ENCODE results near the gene PPARGC1A. TPM values are rescaled to one million over a fixed set of nuclear protein-coding genes. Genes with fewer than 3 reads are reported as not detected.
A peak's percentile ranks its signal among the peaks of the same experiment; 100 is the strongest.

The PPARGC1A gene
- polyA plus RNA-seq, 1 experiment = 0.73 TPM

DNA sequence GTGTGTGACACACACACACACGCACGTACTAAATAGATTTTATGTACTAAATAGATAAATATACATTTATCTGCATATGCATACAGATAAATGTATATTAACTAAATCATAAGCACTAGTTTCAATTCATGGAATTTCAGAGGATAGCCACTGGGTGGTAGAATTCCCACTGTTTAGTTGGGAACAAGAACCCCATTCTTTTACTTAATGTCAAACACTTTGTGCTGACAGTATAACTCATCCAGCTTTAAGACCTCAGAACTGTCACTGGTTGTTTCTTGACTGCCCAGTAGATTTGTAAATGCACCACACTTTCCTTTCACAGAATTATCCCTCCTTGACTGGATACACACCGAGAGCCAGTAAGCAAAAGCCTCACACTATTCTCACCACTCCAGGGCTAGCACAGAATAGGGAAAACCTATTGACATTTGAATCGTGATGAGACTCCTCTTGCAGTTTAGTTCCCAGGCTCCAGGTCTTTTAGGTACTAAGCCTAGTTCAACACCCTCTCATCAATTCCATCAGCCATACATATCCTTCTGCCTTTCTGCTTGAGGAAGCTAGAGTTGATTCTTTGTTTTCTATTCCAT lies 32.4 kb downstream of the PPARGC1A start:
- ChIA-PET POLR2A (interaction anchor here (1.8 kb wide), 1 partner anchor 33 kb away, joined by 6 read pairs; the partner anchor contains the start of gene PPARGC1A), CTCF (interaction anchor here (0.6 to 1.9 kb wide), 7 partner anchors 9 to 561 kb away, joined by 3 to 9 read pairs (median 4); no protein-coding TSS in a partner anchor)
- Histone ChIP-seq H3K4me3 (ENCODE audit: low read depth, low read length) (no peak overlapping the region), H3K9me3 (ENCODE audit: control insufficient read depth, insufficient read depth, low read length) (no peaks in the 10 kb centered on the region), H3K27ac (ENCODE audit: low read depth, low read length) (no peak overlapping the region), H3K27me3 (ENCODE audit: control insufficient read depth, insufficient read depth, low read length) (no peaks in the 10 kb centered on the region)
- TF ChIP-seq, protein P1, sequence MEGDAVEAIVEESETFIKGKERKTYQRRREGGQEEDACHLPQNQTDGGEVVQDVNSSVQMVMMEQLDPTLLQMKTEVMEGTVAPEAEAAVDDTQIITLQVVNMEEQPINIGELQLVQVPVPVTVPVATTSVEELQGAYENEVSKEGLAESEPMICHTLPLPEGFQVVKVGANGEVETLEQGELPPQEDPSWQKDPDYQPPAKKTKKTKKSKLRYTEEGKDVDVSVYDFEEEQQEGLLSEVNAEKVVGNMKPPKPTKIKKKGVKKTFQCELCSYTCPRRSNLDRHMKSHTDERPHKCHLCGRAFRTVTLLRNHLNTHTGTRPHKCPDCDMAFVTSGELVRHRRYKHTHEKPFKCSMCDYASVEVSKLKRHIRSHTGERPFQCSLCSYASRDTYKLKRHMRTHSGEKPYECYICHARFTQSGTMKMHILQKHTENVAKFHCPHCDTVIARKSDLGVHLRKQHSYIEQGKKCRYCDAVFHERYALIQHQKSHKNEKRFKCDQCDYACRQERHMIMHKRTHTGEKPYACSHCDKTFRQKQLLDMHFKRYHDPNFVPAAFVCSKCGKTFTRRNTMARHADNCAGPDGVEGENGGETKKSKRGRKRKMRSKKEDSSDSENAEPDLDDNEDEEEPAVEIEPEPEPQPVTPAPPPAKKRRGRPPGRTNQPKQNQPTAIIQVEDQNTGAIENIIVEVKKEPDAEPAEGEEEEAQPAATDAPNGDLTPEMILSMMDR (IDR thresholded peaks at IDR 0.05; ENCODE audit: low read depth, low read length) = peak; percentile 41
- no peak for DNase-seq (ENCODE audit: low read depth, low spot score)

- H3K4me3 ChIP-seq (ENCODE audit: low read depth, low read length) = no peak overlapping the region
- no peaks in the 10 kb centered on the region for H3K27me3 ChIP-seq (ENCODE audit: control insufficient read depth, insufficient read depth, low read length)
- POLR2A ChIA-PET = interaction anchor here (0.5 to 1.8 kb wide), 3 partner anchors 34 to 247 kb away, joined by 4 to 14 read pairs (median 6); partner anchors contain the start of gene PPARGC1A
- no peaks in the 10 kb centered on the region for H3K9me3 ChIP-seq (ENCODE audit: control insufficient read depth, insufficient read depth, low read length)
- CTCF ChIA-PET = interaction anchor here (0.6 to 1.9 kb wide), 3 partner anchors 18 to 562 kb away, joined by 3 to 9 read pairs (median 4); no protein-coding TSS in a partner anchor
- no peak overlapping the region for H3K27ac ChIP-seq (ENCODE audit: low read depth, low read length)
- TF ChIP-seq, protein P1 (IDR thresholded peaks at IDR 0.05; ENCODE audit: low read depth, low read length) = no peak
- no peak for DNase-seq (ENCODE audit: low read depth, low spot score)
Observed at GRCh38 chr4:23856630-23857029, 33.2 kb downstream of the PPARGC1A start.

DNA sequence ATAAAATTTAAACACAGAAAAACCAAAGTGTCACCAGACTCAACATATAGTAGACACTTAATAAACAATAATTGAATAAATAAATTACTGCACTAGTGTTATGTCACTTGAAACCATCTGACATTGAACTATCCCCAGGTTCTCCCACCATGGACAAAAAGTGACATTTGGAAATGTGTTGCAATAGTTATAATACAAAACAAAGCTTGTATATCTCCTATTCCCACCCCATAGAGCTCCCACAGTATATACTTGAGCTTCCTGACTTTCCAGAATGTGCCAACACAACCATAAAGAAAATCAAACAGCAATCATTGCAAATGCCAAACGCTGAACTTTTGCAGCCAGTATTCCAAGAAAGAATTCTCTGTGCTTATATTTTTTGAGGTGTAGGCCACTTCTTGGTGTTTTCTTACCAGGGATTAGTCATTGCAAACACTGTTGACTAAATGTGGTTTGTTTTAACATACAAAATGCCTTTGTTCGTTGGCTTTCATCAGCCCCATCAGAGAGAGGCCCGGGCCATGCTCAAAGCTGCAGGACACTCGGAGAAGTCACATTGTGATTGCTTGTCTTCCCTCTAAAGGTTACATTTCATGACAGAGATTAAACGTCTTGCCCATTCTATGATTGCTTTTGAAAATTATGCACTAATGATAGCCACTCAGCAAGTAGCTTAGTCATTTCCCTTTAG lies 33.8 kb downstream of the PPARGC1A start:
- DNase-seq (ENCODE audit: low read depth, low spot score) = no peak
- Histone ChIP-seq H3K9me3 (ENCODE audit: control insufficient read depth, insufficient read depth, low read length) (no peaks in the 10 kb centered on the region), H3K27me3 (ENCODE audit: control insufficient read depth, insufficient read depth, low read length) (no peaks in the 10 kb centered on the region), H3K4me3 (ENCODE audit: low read depth, low read length) (no peak overlapping the region), H3K27ac (ENCODE audit: low read depth, low read length) (no peak overlapping the region)
- TF ChIP-seq, protein P1 (IDR thresholded peaks at IDR 0.05; ENCODE audit: low read depth, low read length) = no peak
- POLR2A ChIA-PET = interaction anchor here (0.5 to 1.8 kb wide), 3 partner anchors 34 to 248 kb away, joined by 4 to 14 read pairs (median 6); partner anchors contain the start of gene PPARGC1A
- CTCF ChIA-PET = interaction anchor here (0.9 to 1.9 kb wide), 2 partner anchors 19 to 562 kb away, joined by 3 to 9 read pairs; no protein-coding TSS in a partner anchor

DNA sequence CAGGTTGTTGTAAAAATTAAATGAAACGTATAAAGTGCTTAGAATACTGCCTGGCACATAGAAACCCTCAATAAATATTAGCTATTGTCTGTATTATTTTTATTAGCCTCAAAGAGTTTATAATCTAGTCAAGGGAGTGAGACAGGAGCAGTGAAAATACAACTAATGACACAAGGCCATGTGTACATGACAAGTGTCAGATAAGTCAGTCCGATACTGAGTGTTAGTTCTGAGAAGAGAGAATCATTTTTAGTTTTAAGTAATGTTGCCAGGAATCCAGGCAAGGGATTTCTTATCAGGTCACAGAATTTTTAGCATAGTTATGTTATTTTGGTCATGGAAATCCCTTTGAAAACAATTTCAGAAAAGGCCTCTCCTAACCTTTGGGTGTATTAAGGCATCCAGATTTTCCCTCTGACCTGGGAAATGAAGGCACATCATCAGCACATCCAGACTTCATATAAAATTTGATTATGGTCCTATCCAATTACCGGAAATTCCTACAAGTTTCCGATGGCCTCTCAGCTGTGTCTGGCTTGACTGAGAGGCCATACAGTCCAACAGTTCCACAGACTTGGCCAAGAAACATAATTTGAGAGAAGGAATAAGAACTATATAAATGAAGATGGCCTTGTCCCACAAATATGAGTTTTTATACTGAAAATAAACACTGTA lies 35.7 kb downstream of the PPARGC1A start:
- no peak for DNase-seq (ENCODE audit: low read depth, low spot score)
- TF ChIP-seq, protein P1 (IDR thresholded peaks at IDR 0.05; ENCODE audit: low read depth, low read length) = no peak
- POLR2A ChIA-PET = no interaction called here
- no peak overlapping the region for H3K4me3 ChIP-seq (ENCODE audit: low read depth, low read length)
- CTCF ChIA-PET = no interaction called here
- no peaks in the 10 kb centered on the region for H3K27me3 ChIP-seq (ENCODE audit: control insufficient read depth, insufficient read depth, low read length)
- H3K9me3 ChIP-seq (ENCODE audit: control insufficient read depth, insufficient read depth, low read length) = no peaks in the 10 kb centered on the region
- H3K27ac ChIP-seq (ENCODE audit: low read depth, low read length) = no peak overlapping the region
